Effector CD4-positive, alpha-beta T cell (primary cell): ENCODE measurements around the gene ATF7.
"Not testable (repeated sequence)": the region's sequence is repeated elsewhere in the genome, so short reads cannot be mapped to it uniquely, and the experiment has no call there.

Experiments used
- DNase-seq: peaks from one replicate; pipeline ENCODE4 v3.0.0-alpha.2; 2020

ATF7 gene

GRCh38 chr12:53626702-53627169 lies 554 bp upstream of the ATF7 start:
- no peak for DNase-seq

GRCh38 chr12:53625373-53625945 lies 723 bp downstream of the ATF7 start:
- no peak for DNase-seq

- DNase-seq, result no peak
These were observed 1.2 kb downstream of the ATF7 start for GRCh38 chr12:53624956-53625355.

GRCh38 chr12:53624458-53624857 lies 1.7 kb downstream of the ATF7 start:
- DNase-seq, result no peak

- DNase-seq, result no peak
These were observed 2.4 kb downstream of the ATF7 start for GRCh38 chr12:53623548-53624385.

- no peak for DNase-seq
These were observed 3.5 kb downstream of the ATF7 start for GRCh38 chr12:53622724-53623123.

- DNase-seq, result no peak
These were observed 7.9 kb downstream of the ATF7 start for GRCh38 chr12:53618275-53618674.

- no peak for DNase-seq
These were observed 8.5 kb downstream of the ATF7 start for GRCh38 chr12:53617700-53618099.

GRCh38 chr12:53616950-53617349 lies 9.2 kb downstream of the ATF7 start:
- DNase-seq, result no peak

- DNase-seq, result no peak
These were observed 12.4 kb downstream of the ATF7 start for GRCh38 chr12:53613821-53614220.

- DNase-seq, result no peak
These were observed 13.2 kb downstream of the ATF7 start for GRCh38 chr12:53612978-53613377.

GRCh38 chr12:53611304-53611703 lies 14.9 kb downstream of the ATF7 start:
- DNase-seq, result no peak

GRCh38 chr12:53606688-53607087 lies 19.5 kb downstream of the ATF7 start:
- not testable (repeated sequence) for DNase-seq

- DNase-seq, result no peak
These were observed 21.6 kb downstream of the ATF7 start for GRCh38 chr12:53604581-53604980.

GRCh38 chr12:53603804-53604203 lies 22.4 kb downstream of the ATF7 start:
- DNase-seq, result no peak

GRCh38 chr12:53603196-53603595 lies 23.0 kb downstream of the ATF7 start:
- no peak for DNase-seq

- DNase-seq, result no peak
These were observed 23.9 kb downstream of the ATF7 start for GRCh38 chr12:53602176-53602864.

- DNase-seq, result no peak
These were observed 24.8 kb downstream of the ATF7 start for GRCh38 chr12:53601296-53601847.

GRCh38 chr12:53600490-53601295 lies 25.5 kb downstream of the ATF7 start:
- no peak for DNase-seq

GRCh38 chr12:53599579-53599978 lies 26.6 kb downstream of the ATF7 start:
- DNase-seq, result no peak

GRCh38 chr12:53598971-53599370 lies 27.2 kb downstream of the ATF7 start:
- DNase-seq, result not testable (repeated sequence)

- no peak for DNase-seq
These were observed 29.2 kb downstream of the ATF7 start for GRCh38 chr12:53596920-53597363.
